ENCODE measurements around the gene KRTAP10-11.

- TF ChIP-seq CTCF (IDR thresholded peaks at IDR 0.05) (no peak), POLR2A (IDR thresholded peaks at IDR 0.05) (no peak)
These were observed 22.6 kb upstream of the KRTAP10-11 start for GRCh38 chr21:44623575-44623974.
